Measurements from ENCODE around the gene SLC22A23.

The SLC22A23 gene

GRCh38 chr6:3317741-3318211, 139.1 kb downstream of the SLC22A23 start:
- Mint-ChIP-seq H3K4me3 (no peak overlapping the region), H3K27ac (peak overlapping the region; percentile 26)
- DNase-seq: no peak

GRCh38 chr6:3316818-3317217, 140.0 kb downstream of the SLC22A23 start:
- Mint-ChIP-seq H3K27me3 (ENCODE audit: low read depth, poor library complexity) (peaks cover 14% of the 10 kb centered on the region), H3K36me3 (ENCODE audit: low read depth) (peaks cover 19% of the 10 kb centered on the region), H3K4me3 (no peak overlapping the region), H3K27ac (no peak overlapping the region), H3K4me1 (peaks cover 22% of the 10 kb centered on the region), H3K9me3 (no peaks in the 10 kb centered on the region)
- no peak for TF ChIP-seq CTCF (IDR thresholded peaks at IDR 0.05)
- DNase-seq: no peak

More at GRCh38 chr6:3317741-3318211, 139.1 kb downstream of the SLC22A23 start:
- H3K36me3 Mint-ChIP-seq (ENCODE audit: low read depth): peaks cover 22% of the 10 kb centered on the region
- peaks cover 22% of the 10 kb centered on the region for H3K4me1 Mint-ChIP-seq
- no peak for TF ChIP-seq CTCF (IDR thresholded peaks at IDR 0.05)
- H3K27me3 Mint-ChIP-seq (ENCODE audit: low read depth, poor library complexity): peaks cover 14% of the 10 kb centered on the region
- H3K9me3 Mint-ChIP-seq: no peaks in the 10 kb centered on the region

DNA sequence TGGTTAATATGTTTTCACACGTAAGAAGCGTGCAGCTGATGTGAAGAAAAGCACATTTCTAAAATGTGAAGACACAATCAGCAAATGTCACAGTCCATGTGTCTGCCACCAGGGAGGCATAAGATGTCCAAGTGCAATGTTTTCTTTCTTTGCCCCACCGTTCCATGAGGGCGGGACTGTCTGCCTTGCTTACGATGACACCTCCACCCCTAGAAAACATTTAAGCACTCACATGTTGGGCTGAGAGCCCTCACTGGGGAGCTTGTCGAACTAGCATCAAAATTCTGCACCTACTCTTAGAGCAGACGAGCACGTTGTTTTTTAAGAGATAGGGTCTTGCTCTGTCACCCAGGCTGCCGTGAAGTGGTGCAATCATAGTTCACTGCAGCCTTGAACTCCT, 140.5 kb downstream of the SLC22A23 start:
- Mint-ChIP-seq H3K36me3 (ENCODE audit: low read depth) (peaks cover 19% of the 10 kb centered on the region), H3K9me3 (no peaks in the 10 kb centered on the region), H3K27me3 (ENCODE audit: low read depth, poor library complexity) (peaks cover 14% of the 10 kb centered on the region), H3K27ac (no peak overlapping the region), H3K4me3 (no peak overlapping the region), H3K4me1 (peaks cover 22% of the 10 kb centered on the region)
- no peak for TF ChIP-seq CTCF (IDR thresholded peaks at IDR 0.05)
- DNase-seq: no peak

- Mint-ChIP-seq H3K9me3 (no peaks in the 10 kb centered on the region), H3K27ac (no peak overlapping the region), H3K4me3 (no peak overlapping the region), H3K4me1 (peaks cover 22% of the 10 kb centered on the region), H3K27me3 (ENCODE audit: low read depth, poor library complexity) (peaks cover 14% of the 10 kb centered on the region), H3K36me3 (ENCODE audit: low read depth) (peaks cover 19% of the 10 kb centered on the region)
- no peak for DNase-seq
- TF ChIP-seq CTCF (IDR thresholded peaks at IDR 0.05): no peak
These were observed 141.0 kb downstream of the SLC22A23 start for GRCh38 chr6:3315841-3316240.

DNA sequence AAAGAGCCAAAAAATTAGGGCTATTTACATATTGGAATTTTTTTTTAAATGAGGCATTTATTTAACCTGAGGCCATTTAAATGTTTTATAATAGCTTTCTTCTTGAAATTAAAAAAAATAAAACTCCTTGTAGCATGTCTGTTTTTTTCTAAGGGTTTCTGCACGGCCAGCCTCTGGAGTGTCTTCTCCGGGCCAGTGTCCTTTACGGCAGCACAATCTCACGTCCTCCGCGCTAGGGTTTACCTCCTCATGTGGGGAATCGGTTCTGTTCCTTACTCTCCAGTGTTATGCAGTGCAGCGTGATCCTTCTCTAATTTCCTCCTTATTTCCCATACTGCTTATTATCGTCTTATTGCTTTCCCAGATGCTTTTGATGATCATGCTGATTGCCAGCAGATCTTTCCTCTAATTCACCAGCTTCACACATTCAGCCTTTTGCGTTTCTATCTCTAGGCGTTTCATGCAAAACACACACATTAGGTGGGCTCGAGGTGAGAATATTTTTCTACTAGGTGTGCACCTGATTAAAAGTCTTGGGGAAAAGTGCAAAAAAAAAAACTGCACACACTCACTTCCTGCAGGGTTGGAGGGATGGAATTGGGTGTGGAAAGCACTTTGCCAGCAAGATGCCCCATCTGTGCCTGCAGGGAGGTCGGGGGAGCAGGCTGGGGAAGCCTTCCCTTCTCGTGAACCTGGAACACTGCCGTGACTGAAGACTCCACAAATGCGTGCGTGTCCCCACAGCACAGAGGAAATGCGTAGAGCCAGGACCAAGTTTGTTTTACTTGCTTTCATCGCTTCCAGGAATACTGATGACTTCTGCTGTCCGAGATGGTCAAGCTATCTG, 142.0 kb downstream of the SLC22A23 start:
- H3K27me3 Mint-ChIP-seq (ENCODE audit: low read depth, poor library complexity): peaks cover 14% of the 10 kb centered on the region
- H3K9me3 Mint-ChIP-seq: no peaks in the 10 kb centered on the region
- H3K27ac Mint-ChIP-seq: no peak overlapping the region
- DNase-seq: no peak
- peaks cover 19% of the 10 kb centered on the region for H3K36me3 Mint-ChIP-seq (ENCODE audit: low read depth)
- no peak for TF ChIP-seq CTCF (IDR thresholded peaks at IDR 0.05)
- no peak overlapping the region for H3K4me3 Mint-ChIP-seq
- peaks cover 22% of the 10 kb centered on the region for H3K4me1 Mint-ChIP-seq

DNA sequence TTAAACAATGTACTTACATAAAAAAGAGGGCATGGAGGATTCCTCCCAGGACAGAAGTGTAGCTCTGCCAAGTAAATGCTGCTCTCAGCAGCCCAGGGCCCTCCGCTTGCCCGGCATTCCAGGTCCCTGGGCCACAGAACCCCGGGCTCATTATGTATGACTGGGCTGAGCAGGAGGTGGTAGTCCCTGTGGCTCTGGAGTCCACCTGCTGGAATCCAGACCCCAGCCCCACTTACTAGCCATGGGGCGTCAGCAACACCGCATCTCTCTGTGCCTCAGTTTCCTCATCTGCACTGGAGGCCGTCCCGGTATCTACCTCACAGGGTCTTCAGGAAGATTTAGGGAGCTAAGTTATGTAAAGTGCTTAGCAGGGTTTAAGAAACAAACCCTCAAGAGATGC, 142.7 kb downstream of the SLC22A23 start:
- H3K4me1 Mint-ChIP-seq: peaks cover 22% of the 10 kb centered on the region
- peaks cover 19% of the 10 kb centered on the region for H3K36me3 Mint-ChIP-seq (ENCODE audit: low read depth)
- H3K27ac Mint-ChIP-seq: no peak overlapping the region
- no peak for TF ChIP-seq CTCF (IDR thresholded peaks at IDR 0.05)
- H3K27me3 Mint-ChIP-seq (ENCODE audit: low read depth, poor library complexity): peaks cover 11% of the 10 kb centered on the region
- no peaks in the 10 kb centered on the region for H3K9me3 Mint-ChIP-seq
- no peak for DNase-seq
- H3K4me3 Mint-ChIP-seq: no peak overlapping the region
